ENCODE measurements around the gene ADRA2C. TPM values are rescaled to one million over a fixed set of nuclear protein-coding genes. Genes with fewer than 3 reads are reported as not detected.
A peak's percentile ranks its signal among the peaks of the same experiment; 100 is the strongest.

ADRA2C gene
- total and polyA plus RNA-seq, 2 of the 13 experiments (the other 11 are each of a cell fraction or from before 2014, with no cell fraction given), result 15.4 to 69.7 TPM

DNA sequence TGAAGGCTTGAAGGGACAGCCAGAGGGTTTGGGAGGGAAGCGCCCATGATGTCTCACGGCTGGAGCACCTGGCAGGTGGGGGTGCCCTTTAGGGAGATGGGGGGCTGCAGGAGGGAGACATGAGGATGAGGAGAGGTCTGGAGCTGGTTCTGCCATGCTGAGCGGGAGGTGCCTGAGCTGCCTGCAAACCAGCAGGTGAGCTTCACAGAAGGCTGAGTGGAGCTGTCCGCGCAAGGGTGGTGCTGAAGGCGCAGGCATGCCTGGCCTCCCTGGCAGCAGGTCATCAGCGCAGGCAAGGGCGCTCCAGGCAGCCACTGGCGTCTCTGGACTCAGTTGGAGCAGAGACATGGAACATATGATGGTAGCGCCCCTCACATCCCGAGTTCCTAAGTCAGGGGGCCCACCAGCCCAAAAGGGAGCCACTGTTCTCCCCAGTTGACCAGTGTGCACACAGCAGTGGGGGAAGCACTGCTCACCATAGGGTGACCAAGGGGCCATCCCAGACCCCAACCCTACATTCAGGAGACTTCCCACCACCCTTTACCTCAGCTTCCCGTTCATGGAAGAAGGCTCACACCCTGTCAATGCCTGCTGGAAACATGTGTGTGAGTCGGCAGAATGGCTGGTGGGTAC lies 25.8 kb downstream of the ADRA2C start (continued):
- TF ChIP-seq, protein P1, sequence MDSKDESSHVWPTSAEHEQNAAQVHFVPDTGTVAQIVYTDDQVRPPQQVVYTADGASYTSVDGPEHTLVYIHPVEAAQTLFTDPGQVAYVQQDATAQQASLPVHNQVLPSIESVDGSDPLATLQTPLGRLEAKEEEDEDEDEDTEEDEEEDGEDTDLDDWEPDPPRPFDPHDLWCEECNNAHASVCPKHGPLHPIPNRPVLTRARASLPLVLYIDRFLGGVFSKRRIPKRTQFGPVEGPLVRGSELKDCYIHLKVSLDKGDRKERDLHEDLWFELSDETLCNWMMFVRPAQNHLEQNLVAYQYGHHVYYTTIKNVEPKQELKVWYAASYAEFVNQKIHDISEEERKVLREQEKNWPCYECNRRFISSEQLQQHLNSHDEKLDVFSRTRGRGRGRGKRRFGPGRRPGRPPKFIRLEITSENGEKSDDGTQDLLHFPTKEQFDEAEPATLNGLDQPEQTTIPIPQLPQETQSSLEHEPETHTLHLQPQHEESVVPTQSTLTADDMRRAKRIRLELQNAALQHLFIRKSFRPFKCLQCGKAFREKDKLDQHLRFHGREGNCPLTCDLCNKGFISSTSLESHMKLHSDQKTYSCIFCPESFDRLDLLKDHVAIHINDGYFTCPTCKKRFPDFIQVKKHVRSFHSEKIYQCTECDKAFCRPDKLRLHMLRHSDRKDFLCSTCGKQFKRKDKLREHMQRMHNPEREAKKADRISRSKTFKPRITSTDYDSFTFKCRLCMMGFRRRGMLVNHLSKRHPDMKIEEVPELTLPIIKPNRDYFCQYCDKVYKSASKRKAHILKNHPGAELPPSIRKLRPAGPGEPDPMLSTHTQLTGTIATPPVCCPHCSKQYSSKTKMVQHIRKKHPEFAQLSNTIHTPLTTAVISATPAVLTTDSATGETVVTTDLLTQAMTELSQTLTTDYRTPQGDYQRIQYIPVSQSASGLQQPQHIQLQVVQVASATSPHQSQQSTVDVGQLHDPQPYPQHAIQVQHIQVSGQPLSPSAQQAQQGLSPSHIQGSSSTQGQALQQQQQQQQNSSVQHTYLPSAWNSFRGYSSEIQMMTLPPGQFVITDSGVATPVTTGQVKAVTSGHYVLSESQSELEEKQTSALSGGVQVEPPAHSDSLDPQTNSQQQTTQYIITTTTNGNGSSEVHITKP (CRISPR knock-in tag; IDR thresholded peaks at IDR 0.05; ENCODE audit: low read depth), result peak; percentile 41; the same call in 1 of the 2 replicates
- peak; percentile 56; the same call in 1 of the 2 replicates for TF ChIP-seq ZNF652 (CRISPR knock-in tag; IDR thresholded peaks at IDR 0.05; ENCODE audit: borderline replicate concordance, low read depth)
- TF ChIP-seq KAT7 (CRISPR knock-in tag; IDR thresholded peaks at IDR 0.05; ENCODE audit: borderline replicate concordance), result 0 out of 2 replicates have a peak, but pooled peaks have one; percentile 56
- no peak for TF ChIP-seq NFRKB (IDR thresholded peaks at IDR 0.05)
- no peak for TF ChIP-seq LCORL (IDR thresholded peaks at IDR 0.05)
- no peak for TF ChIP-seq LCORL (CRISPR knock-in tag; IDR thresholded peaks at IDR 0.05)
- TF ChIP-seq, protein P2, sequence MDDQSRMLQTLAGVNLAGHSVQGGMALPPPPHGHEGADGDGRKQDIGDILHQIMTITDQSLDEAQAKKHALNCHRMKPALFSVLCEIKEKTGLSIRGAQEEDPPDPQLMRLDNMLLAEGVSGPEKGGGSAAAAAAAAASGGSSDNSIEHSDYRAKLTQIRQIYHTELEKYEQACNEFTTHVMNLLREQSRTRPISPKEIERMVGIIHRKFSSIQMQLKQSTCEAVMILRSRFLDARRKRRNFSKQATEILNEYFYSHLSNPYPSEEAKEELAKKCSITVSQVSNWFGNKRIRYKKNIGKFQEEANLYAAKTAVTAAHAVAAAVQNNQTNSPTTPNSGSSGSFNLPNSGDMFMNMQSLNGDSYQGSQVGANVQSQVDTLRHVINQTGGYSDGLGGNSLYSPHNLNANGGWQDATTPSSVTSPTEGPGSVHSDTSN (CRISPR knock-in tag; IDR thresholded peaks at IDR 0.05; ENCODE audit: borderline replicate concordance), result no peak; the same call in 1 of the 2 replicates
- TF ChIP-seq, protein P3, sequence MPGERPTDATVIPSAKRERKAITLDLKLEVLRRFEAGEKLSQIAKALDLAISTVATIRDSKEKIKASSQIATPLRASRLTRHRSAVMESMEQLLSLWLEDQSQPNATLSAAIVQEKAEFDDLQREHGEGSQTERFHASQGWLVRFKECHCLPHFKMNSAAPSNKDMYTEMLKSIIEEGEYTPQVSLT (CRISPR knock-in tag; IDR thresholded peaks at IDR 0.05; ENCODE audit: borderline replicate concordance, low read depth), result no peak
- TF ChIP-seq, protein P4, sequence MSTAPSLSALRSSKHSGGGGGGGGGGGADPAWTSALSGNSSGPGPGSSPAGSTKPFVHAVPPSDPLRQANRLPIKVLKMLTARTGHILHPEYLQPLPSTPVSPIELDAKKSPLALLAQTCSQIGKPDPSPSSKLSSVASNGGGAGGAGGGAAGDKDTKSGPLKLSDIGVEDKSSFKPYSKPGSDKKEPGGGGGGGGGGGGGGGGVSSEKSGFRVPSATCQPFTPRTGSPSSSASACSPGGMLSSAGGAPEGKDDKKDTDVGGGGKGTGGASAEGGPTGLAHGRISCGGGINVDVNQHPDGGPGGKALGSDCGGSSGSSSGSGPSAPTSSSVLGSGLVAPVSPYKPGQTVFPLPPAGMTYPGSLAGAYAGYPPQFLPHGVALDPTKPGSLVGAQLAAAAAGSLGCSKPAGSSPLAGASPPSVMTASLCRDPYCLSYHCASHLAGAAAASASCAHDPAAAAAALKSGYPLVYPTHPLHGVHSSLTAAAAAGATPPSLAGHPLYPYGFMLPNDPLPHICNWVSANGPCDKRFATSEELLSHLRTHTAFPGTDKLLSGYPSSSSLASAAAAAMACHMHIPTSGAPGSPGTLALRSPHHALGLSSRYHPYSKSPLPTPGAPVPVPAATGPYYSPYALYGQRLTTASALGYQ (CRISPR knock-in tag; IDR thresholded peaks at IDR 0.05), result no peak
- TF ChIP-seq ZNF792 (CRISPR knock-in tag; IDR thresholded peaks at IDR 0.05), result peak; percentile 99
- TF ChIP-seq, protein P5, sequence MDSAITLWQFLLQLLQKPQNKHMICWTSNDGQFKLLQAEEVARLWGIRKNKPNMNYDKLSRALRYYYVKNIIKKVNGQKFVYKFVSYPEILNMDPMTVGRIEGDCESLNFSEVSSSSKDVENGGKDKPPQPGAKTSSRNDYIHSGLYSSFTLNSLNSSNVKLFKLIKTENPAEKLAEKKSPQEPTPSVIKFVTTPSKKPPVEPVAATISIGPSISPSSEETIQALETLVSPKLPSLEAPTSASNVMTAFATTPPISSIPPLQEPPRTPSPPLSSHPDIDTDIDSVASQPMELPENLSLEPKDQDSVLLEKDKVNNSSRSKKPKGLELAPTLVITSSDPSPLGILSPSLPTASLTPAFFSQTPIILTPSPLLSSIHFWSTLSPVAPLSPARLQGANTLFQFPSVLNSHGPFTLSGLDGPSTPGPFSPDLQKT (CRISPR knock-in tag; IDR thresholded peaks at IDR 0.05; ENCODE audit: borderline replicate concordance), result no peak
- TF ChIP-seq ZNF251 (CRISPR knock-in tag; IDR thresholded peaks at IDR 0.05), result peak; percentile 95
- no peak for TF ChIP-seq GABPA (IDR thresholded peaks at IDR 0.05; ENCODE audit: low read depth, low read length)
- no peak for TF ChIP-seq GABPA (CRISPR knock-in tag; IDR thresholded peaks at IDR 0.05; ENCODE audit: low read depth)
- TF ChIP-seq, protein P6, sequence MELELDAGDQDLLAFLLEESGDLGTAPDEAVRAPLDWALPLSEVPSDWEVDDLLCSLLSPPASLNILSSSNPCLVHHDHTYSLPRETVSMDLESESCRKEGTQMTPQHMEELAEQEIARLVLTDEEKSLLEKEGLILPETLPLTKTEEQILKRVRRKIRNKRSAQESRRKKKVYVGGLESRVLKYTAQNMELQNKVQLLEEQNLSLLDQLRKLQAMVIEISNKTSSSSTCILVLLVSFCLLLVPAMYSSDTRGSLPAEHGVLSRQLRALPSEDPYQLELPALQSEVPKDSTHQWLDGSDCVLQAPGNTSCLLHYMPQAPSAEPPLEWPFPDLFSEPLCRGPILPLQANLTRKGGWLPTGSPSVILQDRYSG (CRISPR knock-in tag; IDR thresholded peaks at IDR 0.05), result peak; percentile 60; the same call in 1 of the 2 replicates
- TF ChIP-seq PITX1 (CRISPR knock-in tag; IDR thresholded peaks at IDR 0.05), result peak; percentile 80
- TF ChIP-seq ZNF335 (CRISPR knock-in tag; IDR thresholded peaks at IDR 0.05), result peak; percentile 94

All from HepG2 (cell line).